Nephron (organoid): ENCODE data around the gene TMC5.
"Not testable (repeated sequence)": the region's sequence is repeated elsewhere in the genome, so short reads cannot be mapped to it uniquely, and the experiment has no call there.

Experiments used
- H3K27ac Mint-ChIP-seq, 3 experiments: 2 replicates each; pipeline ENCODE4 v1.8.0; 2020; ENCODE audit warnings: mixed read lengths in 3 of 3, mild to moderate bottlenecking in 2 of 3, moderate library complexity in 1 of 3
- H3K27me3 Mint-ChIP-seq: 2 replicates; pipeline ENCODE4 v1.8.0; 2021; ENCODE audit warnings: low read depth, mild to moderate bottlenecking, moderate library complexity, mixed read lengths
- H3K36me3 Mint-ChIP-seq: 2 replicates; pipeline ENCODE4 v1.8.0; 2020; ENCODE audit warnings: low read depth, mixed read lengths
- H3K4me1 Mint-ChIP-seq: 2 replicates; pipeline ENCODE4 v1.8.0; 2020; ENCODE audit warnings: mixed read lengths
- H3K4me3 Mint-ChIP-seq, 3 experiments: 2 replicates each; pipeline ENCODE4 v1.8.0; 2020; ENCODE audit warnings: mild to moderate bottlenecking in 3 of 3, mixed read lengths in 3 of 3, moderate library complexity in 2 of 3
- H3K9me3 Mint-ChIP-seq: 2 replicates; pipeline ENCODE4 v1.8.0; 2020; ENCODE audit warnings: mixed read lengths
- CTCF ChIP-seq, 3 experiments: fragments of 200-600 bp; sonication (generic); IDR thresholded peaks; one replicate each; pipeline ENCODE4 v1.5.0; 2021; ENCODE audit warnings: antibody characterized with exemption in 3 of 3; ENCODE audit not compliant: unreplicated experiment in 3 of 3

TMC5 gene

GRCh38 chr16:19417640-19418039, at the start of gene TMC5:
Gene TMC5 (plus strand): TSS chr16:19417883. CDS start chr16:19440039, 22,156 bp downstream.
- no peaks in the 10 kb centered on the region for H3K36me3 Mint-ChIP-seq
- no peaks in the 10 kb centered on the region for H3K9me3 Mint-ChIP-seq
- H3K4me3 Mint-ChIP-seq = no peak within 1 kb of the TSS
- peaks cover 42% of the 10 kb centered on the region for H3K27me3 Mint-ChIP-seq
- TF ChIP-seq CTCF (IDR thresholded peaks at IDR 0.05; ENCODE audit: unreplicated experiment in 3 of 3) = no peak
- H3K27ac Mint-ChIP-seq = no peak within 1 kb of the TSS
- H3K4me1 Mint-ChIP-seq = no peaks in the 10 kb centered on the region

GRCh38 chr16:19372541-19372940, 45.1 kb upstream of the TMC5 start:
- H3K27me3 Mint-ChIP-seq = peaks cover 13% of the 10 kb centered on the region
- not testable (repeated sequence) for H3K36me3 Mint-ChIP-seq, H3K4me1 Mint-ChIP-seq, H3K27ac Mint-ChIP-seq, H3K4me3 Mint-ChIP-seq, H3K9me3 Mint-ChIP-seq

GRCh38 chr16:19374402-19374801, 43.3 kb upstream of the TMC5 start:
- no peaks in the 10 kb centered on the region for H3K9me3 Mint-ChIP-seq
- peaks cover 9% of the 10 kb centered on the region for H3K27me3 Mint-ChIP-seq
- TF ChIP-seq CTCF (IDR thresholded peaks at IDR 0.05; ENCODE audit: unreplicated experiment in 3 of 3) = no peak
- H3K27ac Mint-ChIP-seq = no peak overlapping the region
- H3K4me3 Mint-ChIP-seq = no peak overlapping the region
- no peaks in the 10 kb centered on the region for H3K4me1 Mint-ChIP-seq
- H3K36me3 Mint-ChIP-seq = no peaks in the 10 kb centered on the region

- peak; percentile 90 to 96 (median 93) for TF ChIP-seq CTCF (IDR thresholded peaks at IDR 0.05; ENCODE audit: unreplicated experiment in 3 of 3)
- Mint-ChIP-seq H3K9me3 (no peaks in the 10 kb centered on the region), H3K27me3 (peaks cover 9% of the 10 kb centered on the region), H3K36me3 (no peaks in the 10 kb centered on the region), H3K4me1 (peaks cover 9% of the 10 kb centered on the region), H3K4me3 (no peak overlapping the region), H3K27ac (no peak overlapping the region)
These were observed 42.0 kb upstream of the TMC5 start for GRCh38 chr16:19375561-19376158.

- H3K27ac Mint-ChIP-seq = no peak overlapping the region
- peaks cover 9% of the 10 kb centered on the region for H3K4me1 Mint-ChIP-seq
- H3K27me3 Mint-ChIP-seq = peaks cover 19% of the 10 kb centered on the region
- H3K36me3 Mint-ChIP-seq = no peaks in the 10 kb centered on the region
- no peak for TF ChIP-seq CTCF (IDR thresholded peaks at IDR 0.05; ENCODE audit: unreplicated experiment in 3 of 3)
- H3K9me3 Mint-ChIP-seq = no peaks in the 10 kb centered on the region
- H3K4me3 Mint-ChIP-seq = no peak overlapping the region
These were observed 39.8 kb upstream of the TMC5 start for GRCh38 chr16:19377864-19378263.

- Mint-ChIP-seq H3K27me3 (peaks cover 19% of the 10 kb centered on the region), H3K9me3 (no peaks in the 10 kb centered on the region), H3K36me3 (no peaks in the 10 kb centered on the region), H3K27ac (no peak overlapping the region), H3K4me3 (no peak overlapping the region), H3K4me1 (peaks cover 9% of the 10 kb centered on the region)
- no peak for TF ChIP-seq CTCF (IDR thresholded peaks at IDR 0.05; ENCODE audit: unreplicated experiment in 3 of 3)
These were observed 39.2 kb upstream of the TMC5 start for GRCh38 chr16:19378511-19378910.
